ENCODE measurements around the gene PRELID1. TPM values are rescaled to one million over a fixed set of nuclear protein-coding genes. Genes with fewer than 3 reads are reported as not detected.
A peak's percentile ranks its signal among the peaks of the same experiment; 100 is the strongest.

Gene PRELID1
- total and polyA plus RNA-seq, 7 experiments from 2014 or later = 49.0 to 177 (median 84.5) TPM

DNA sequence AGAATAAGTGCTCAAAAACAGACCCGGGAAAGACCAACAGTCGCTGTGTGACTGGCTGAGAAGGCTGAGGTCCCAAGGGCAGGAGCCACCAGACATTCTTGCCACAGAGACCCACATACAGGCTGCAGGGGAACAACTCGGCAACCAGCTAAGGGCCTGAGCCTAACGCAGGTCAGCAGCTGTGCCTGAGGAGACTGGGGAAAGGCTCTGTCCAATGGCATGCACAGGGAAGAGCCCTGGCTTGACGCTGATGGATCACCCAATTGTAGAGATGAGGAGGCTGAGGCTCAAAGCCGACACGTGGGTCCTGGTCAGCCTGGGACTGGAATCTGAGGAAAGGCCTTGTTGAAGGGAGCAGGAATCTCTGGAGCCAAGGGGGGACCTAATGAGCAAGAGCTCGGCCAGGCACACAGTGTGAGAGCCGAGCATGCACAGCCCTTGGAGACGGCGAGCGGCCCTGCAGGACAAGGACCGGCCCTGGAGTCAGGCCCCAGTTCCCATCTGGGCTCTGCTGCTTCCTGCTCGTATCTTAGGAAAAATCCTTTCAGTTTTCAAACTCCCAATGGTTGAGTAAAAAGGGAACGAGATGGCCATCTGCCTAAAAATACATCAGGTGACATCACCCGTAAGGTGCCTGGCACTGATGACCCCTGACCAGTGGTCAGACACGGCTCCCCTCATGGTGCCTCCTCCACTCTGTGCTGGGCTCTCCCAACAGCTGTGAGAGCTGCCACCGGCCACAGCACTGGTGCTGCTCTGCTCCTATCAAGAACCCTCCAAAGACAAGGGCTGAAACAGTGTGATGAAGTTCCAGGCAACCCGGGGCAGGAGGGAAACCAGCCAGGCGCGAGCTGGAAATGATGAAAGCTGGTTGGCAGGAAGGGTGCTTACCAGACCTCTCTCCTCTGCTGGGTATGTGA, 31.4 kb downstream of the PRELID1 start:
- ATAC-seq = no peak
- ChIA-PET CTCF (no interaction called here), POLR2A (no interaction called here)
- Histone ChIP-seq H3K36me3 (ENCODE audit: control insufficient read depth in 2 of 3, insufficient read depth in 3 of 3, low read length in 3 of 3) (peaks cover 0 to 100% (median 44%) of the 10 kb centered on the region in 3 experiments), H3K27ac (ENCODE audit: low read depth, low read length) (no peak overlapping the region), H3K27me3 (ENCODE audit: control insufficient read depth in 2 of 2, insufficient read depth in 2 of 2, low read length in 2 of 2) (no peaks in the 10 kb centered on the region), H3K4me3 (ENCODE audit: low read length) (no peak overlapping the region), H3K9me3 (ENCODE audit: control insufficient read depth in 2 of 3, low read length in 3 of 3) (no peaks in the 10 kb centered on the region), H3K4me1 (ENCODE audit: control insufficient read depth in 2 of 2, insufficient read depth in 2 of 2, low read length in 2 of 2) (no peaks in the 10 kb centered on the region)
- H3K4me1 Mint-ChIP-seq = peaks cover 8 to 26% (median 13%) of the 10 kb centered on the region in 7 donors
- H3K27ac Mint-ChIP-seq = no peak overlapping the region
- H3K36me3 Mint-ChIP-seq = peaks cover 23 to 55% (median 26%) of the 10 kb centered on the region in 5 donors
- H3K27me3 Mint-ChIP-seq = no peaks in the 10 kb centered on the region
- no peak overlapping the region for H3K4me3 Mint-ChIP-seq
- intact Hi-C loops (cut with micrococcal nuclease) = no loop called here
- peaks cover 0 to 3% (median 0%) of the 10 kb centered on the region in 11 donors for H3K9me3 Mint-ChIP-seq
- DNase-seq = no peak

DNA sequence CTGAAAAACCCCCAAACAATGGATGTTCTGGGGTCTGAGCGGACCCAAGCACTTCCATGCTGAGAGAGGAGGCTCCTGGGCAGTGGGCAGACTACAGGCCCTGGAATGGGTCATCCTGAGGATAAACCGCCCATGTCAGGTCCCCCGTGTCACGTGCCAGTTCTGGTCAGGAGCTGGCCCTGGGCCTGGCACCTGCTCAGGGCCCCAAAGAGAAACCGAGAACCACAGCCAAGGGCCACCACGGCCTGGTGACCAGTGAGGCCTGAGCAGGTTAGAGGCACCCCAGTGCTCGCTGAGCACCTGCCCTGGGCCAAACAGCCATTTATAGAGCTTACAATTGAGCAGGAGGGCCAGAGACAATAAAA, 32.1 kb downstream of the PRELID1 start:
- H3K9me3 ChIP-seq (ENCODE audit: control insufficient read depth in 2 of 3, low read length in 3 of 3) = no peaks in the 10 kb centered on the region
- H3K4me3 Mint-ChIP-seq = no peak overlapping the region
- no peak overlapping the region for H3K27ac ChIP-seq (ENCODE audit: low read depth, low read length)
- H3K27me3 Mint-ChIP-seq = no peaks in the 10 kb centered on the region
- H3K27me3 ChIP-seq (ENCODE audit: control insufficient read depth in 2 of 2, insufficient read depth in 2 of 2, low read length in 2 of 2) = no peaks in the 10 kb centered on the region
- DNase-seq (no peak), ATAC-seq (no peak)
- H3K27ac Mint-ChIP-seq = peak overlapping the region in 1 of 9 donors; percentile 68
- CTCF ChIA-PET = interaction anchor here (0.8 kb wide), 1 partner anchor 54 kb away, joined by 3 read pairs; no protein-coding TSS in a partner anchor
- H3K36me3 ChIP-seq (ENCODE audit: control insufficient read depth in 2 of 3, insufficient read depth in 3 of 3, low read length in 3 of 3) = peaks cover 0 to 98% (median 44%) of the 10 kb centered on the region in 3 experiments
- intact Hi-C loops (cut with micrococcal nuclease) = no loop called here
- H3K4me1 Mint-ChIP-seq = peaks cover 9 to 20% (median 12%) of the 10 kb centered on the region in 7 donors
- H3K4me3 ChIP-seq (ENCODE audit: low read length) = no peak overlapping the region
- peaks cover 18 to 51% (median 24%) of the 10 kb centered on the region in 5 donors for H3K36me3 Mint-ChIP-seq
- no peaks in the 10 kb centered on the region for H3K4me1 ChIP-seq (ENCODE audit: control insufficient read depth in 2 of 2, insufficient read depth in 2 of 2, low read length in 2 of 2)
- peaks cover 0 to 3% (median 0%) of the 10 kb centered on the region in 11 donors for H3K9me3 Mint-ChIP-seq
- POLR2A ChIA-PET = no interaction called here

DNA sequence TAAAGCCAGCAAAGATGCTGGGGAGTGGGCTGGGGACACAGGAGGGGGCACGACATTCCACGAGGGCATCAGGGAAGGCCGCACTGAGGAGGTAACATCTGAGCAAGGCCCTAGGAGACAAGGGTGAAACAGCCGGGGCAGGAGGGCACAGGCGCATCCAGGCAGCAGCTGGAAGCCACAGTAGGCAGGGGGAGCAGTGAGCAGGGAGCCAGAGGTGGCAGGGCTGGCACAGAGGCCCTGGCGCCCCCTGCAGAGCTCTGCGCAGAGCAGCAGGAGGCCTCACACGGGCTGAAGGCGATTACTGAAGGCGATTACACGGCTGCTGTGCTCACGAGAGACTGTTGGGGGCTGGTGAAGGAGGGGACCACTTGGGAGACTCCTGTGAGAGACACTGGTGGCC, 32.5 kb downstream of the PRELID1 start:
- H3K9me3 Mint-ChIP-seq = peaks cover 0 to 3% (median 0%) of the 10 kb centered on the region in 11 donors
- Histone ChIP-seq H3K9me3 (ENCODE audit: control insufficient read depth in 2 of 3, low read length in 3 of 3) (no peaks in the 10 kb centered on the region), H3K4me1 (ENCODE audit: control insufficient read depth in 2 of 2, insufficient read depth in 2 of 2, low read length in 2 of 2) (no peaks in the 10 kb centered on the region), H3K27me3 (ENCODE audit: control insufficient read depth in 2 of 2, insufficient read depth in 2 of 2, low read length in 2 of 2) (no peaks in the 10 kb centered on the region), H3K27ac (ENCODE audit: low read depth, low read length) (no peak overlapping the region), H3K4me3 (ENCODE audit: low read length) (no peak overlapping the region), H3K36me3 (ENCODE audit: control insufficient read depth in 2 of 3, insufficient read depth in 3 of 3, low read length in 3 of 3) (peaks cover 0 to 93% (median 44%) of the 10 kb centered on the region in 3 experiments)
- intact Hi-C loops (cut with micrococcal nuclease) = no loop called here
- POLR2A ChIA-PET = no interaction called here
- CTCF ChIA-PET = interaction anchor here (0.8 kb wide), 1 partner anchor 53 kb away, joined by 3 read pairs; no protein-coding TSS in a partner anchor
- H3K27me3 Mint-ChIP-seq = no peaks in the 10 kb centered on the region
- peaks cover 17 to 49% (median 23%) of the 10 kb centered on the region in 5 donors for H3K36me3 Mint-ChIP-seq
- H3K4me1 Mint-ChIP-seq = peaks cover 8 to 18% (median 12%) of the 10 kb centered on the region in 7 donors
- DNase-seq = peak in 1 of 9 donors; percentile 19
- peak; percentile 71 for ATAC-seq
- H3K4me3 Mint-ChIP-seq = no peak overlapping the region
- H3K27ac Mint-ChIP-seq = peak overlapping the region in 2 of 9 donors; percentile 19 to 68

DNA sequence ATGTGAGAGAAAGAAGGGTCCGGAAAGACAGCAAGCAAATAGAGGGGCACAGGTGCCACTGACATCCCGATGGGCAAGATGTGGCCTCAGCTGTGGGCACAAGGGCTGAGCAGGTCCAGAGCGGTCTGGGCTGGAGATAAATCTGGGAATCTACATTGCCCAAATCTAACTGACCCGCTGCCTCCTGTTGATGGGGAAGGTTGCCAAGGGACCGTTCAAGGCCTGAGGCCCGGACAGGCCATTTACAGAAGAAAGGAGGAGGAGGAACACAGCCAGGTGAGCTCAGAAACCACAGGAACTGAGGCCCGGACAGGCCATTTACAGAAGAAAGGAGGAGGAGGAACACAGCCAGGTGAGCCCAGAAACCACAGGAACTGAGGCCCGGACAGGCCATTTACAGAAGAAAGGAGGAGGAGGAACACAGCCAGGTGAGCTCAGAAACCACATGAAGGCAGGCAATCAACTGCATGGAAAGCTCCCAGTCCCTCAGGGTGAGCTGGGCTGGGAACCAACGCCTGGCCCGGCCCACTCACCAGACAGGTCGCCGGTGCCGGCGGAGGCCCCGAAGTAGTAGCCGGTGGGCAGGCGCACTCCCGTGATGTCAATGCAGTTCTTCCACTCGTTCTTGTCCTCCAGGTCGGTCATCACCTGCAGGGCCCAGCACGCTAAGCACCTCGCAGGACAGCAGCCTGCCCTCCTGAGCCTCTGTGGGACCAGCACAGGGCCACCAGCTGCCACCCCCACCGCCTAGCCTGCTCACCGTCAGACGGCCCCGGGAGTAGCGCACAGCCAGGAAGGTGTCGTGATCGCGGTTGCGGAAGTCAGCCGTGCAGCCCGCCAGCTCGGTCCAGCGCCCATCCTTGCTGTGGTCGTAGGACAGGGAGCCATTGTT, 33.2 kb downstream of the PRELID1 start:
- intact Hi-C loops (cut with micrococcal nuclease) = no loop called here
- Histone ChIP-seq H3K4me1 (ENCODE audit: control insufficient read depth in 2 of 2, insufficient read depth in 2 of 2, low read length in 2 of 2) (no peaks in the 10 kb centered on the region), H3K4me3 (ENCODE audit: low read length) (no peak overlapping the region), H3K36me3 (ENCODE audit: control insufficient read depth in 2 of 3, insufficient read depth in 3 of 3, low read length in 3 of 3) (peaks cover 5 to 93% (median 50%) of the 10 kb centered on the region in 3 experiments), H3K27me3 (ENCODE audit: control insufficient read depth in 2 of 2, insufficient read depth in 2 of 2, low read length in 2 of 2) (no peaks in the 10 kb centered on the region), H3K27ac (ENCODE audit: low read depth, low read length) (no peak overlapping the region), H3K9me3 (ENCODE audit: control insufficient read depth in 2 of 3, low read length in 3 of 3) (no peaks in the 10 kb centered on the region)
- peaks cover 8 to 19% (median 16%) of the 10 kb centered on the region in 7 donors for H3K4me1 Mint-ChIP-seq
- DNase-seq = no peak
- peaks cover 17 to 49% (median 26%) of the 10 kb centered on the region in 5 donors for H3K36me3 Mint-ChIP-seq
- no peaks in the 10 kb centered on the region for H3K27me3 Mint-ChIP-seq
- CTCF ChIA-PET = no interaction called here
- peaks cover 0 to 3% (median 0%) of the 10 kb centered on the region in 11 donors for H3K9me3 Mint-ChIP-seq
- H3K27ac Mint-ChIP-seq = peak overlapping the region in 2 of 9 donors; percentile 19 to 56
- POLR2A ChIA-PET = no interaction called here
- no peak overlapping the region for H3K4me3 Mint-ChIP-seq
- ATAC-seq = no peak

DNA sequence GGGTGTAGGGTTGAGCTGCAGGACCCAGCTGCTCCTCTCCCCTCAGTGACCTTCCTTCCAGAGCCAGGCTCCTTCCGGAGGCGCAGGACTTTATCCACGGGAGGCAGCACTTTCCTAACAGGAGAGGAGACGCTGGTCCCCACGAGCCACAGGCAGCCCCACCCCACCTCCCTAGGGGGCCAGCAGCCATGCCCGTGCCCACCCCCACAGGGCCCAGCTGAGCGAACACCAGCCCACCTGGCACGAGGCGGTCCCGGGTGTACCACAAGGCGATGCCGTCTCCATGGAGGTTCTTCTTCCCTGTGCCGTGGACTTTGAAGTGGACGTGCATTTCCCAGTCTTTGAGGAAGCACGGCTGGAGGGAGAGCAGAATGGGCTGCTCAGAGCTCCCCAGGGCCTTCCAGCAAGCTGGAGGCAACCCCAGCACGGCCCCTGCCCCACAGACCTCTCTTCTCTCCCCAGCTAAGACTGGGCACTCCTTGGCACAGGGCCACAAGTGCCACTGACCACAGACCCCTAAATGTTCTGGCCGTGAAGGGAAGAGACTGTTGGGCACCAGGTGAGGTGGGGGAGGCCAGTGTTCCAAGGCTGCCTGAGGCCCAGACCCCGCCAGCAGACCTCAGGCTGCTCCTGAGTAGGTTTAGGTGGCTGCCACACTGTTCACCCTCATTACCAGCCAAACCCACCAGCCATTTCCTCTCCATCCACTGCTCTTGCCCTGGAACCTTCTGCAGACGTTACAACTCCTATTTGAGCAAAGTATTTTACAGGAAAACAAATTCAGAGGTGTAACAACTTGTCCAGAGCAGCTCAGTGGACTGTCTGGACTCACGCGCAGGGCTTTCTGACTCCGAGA, 34.9 kb downstream of the PRELID1 start:
- ATAC-seq (no peak), DNase-seq (no peak)
- H3K27ac Mint-ChIP-seq = no peak overlapping the region
- Histone ChIP-seq H3K4me3 (ENCODE audit: low read length) (no peak overlapping the region), H3K9me3 (ENCODE audit: control insufficient read depth in 2 of 3, low read length in 3 of 3) (no peaks in the 10 kb centered on the region), H3K27me3 (ENCODE audit: control insufficient read depth in 2 of 2, insufficient read depth in 2 of 2, low read length in 2 of 2) (no peaks in the 10 kb centered on the region), H3K36me3 (ENCODE audit: control insufficient read depth in 2 of 3, insufficient read depth in 3 of 3, low read length in 3 of 3) (peaks cover 7 to 82% (median 45%) of the 10 kb centered on the region in 3 experiments), H3K4me1 (ENCODE audit: control insufficient read depth in 2 of 2, insufficient read depth in 2 of 2, low read length in 2 of 2) (no peaks in the 10 kb centered on the region), H3K27ac (ENCODE audit: low read depth, low read length) (no peak overlapping the region)
- no peak overlapping the region for H3K4me3 Mint-ChIP-seq
- peaks cover 0 to 3% (median 0%) of the 10 kb centered on the region in 11 donors for H3K9me3 Mint-ChIP-seq
- CTCF ChIA-PET = no interaction called here
- POLR2A ChIA-PET = interaction anchor here (1.1 kb wide), 1 partner anchor 33 kb away, joined by 3 read pairs; no protein-coding TSS in a partner anchor
- H3K36me3 Mint-ChIP-seq = peaks cover 17 to 51% (median 28%) of the 10 kb centered on the region in 5 donors
- H3K4me1 Mint-ChIP-seq = peaks cover 7 to 22% (median 19%) of the 10 kb centered on the region in 7 donors
- intact Hi-C loops (cut with micrococcal nuclease) = no loop called here
- H3K27me3 Mint-ChIP-seq = no peaks in the 10 kb centered on the region
